Neutrophil (primary cell): Measurements from ENCODE around the gene GIT1.

Experiments used
- H3K27ac ChIP-seq: fragments of 200-600 bp; sonication (generic); 2 replicates; pipeline ENCODE4 v1.5.1; 2016; ENCODE audit warnings: mild to moderate bottlenecking, moderate library complexity
- H3K27me3 ChIP-seq: fragments of 200-600 bp; sonication (generic); 2 replicates; pipeline ENCODE4 v1.6.0; 2016; ENCODE audit warnings: mild to moderate bottlenecking
- H3K36me3 ChIP-seq: fragments of 200-600 bp; sonication (generic); 2 replicates; pipeline ENCODE4 v1.5.1; 2017
- H3K4me1 ChIP-seq, 2 experiments: fragments of 200-600 bp in 1 of 2; sonication (generic) in 1 of 2; 1 replicate in 1 of 2; 2 replicates in 1 of 2; pipeline versions ENCODE4 v1.5.1 to v1.6.1; 2013 to 2016; ENCODE audit warnings: low read depth in 1 of 2, low read length in 1 of 2, mild to moderate bottlenecking in 1 of 2, moderate library complexity in 1 of 2; ENCODE audit not compliant: control insufficient read depth in 1 of 2, insufficient read depth in 1 of 2
- H3K4me3 ChIP-seq, 2 experiments: fragments of 200-600 bp in 1 of 2; sonication (generic) in 1 of 2; 1 replicate in 1 of 2; 2 replicates in 1 of 2; pipeline ENCODE4 v1.5.1; 2013 to 2016; ENCODE audit warnings: low read depth in 1 of 2, low read length in 1 of 2, mild to moderate bottlenecking in 1 of 2, moderate library complexity in 1 of 2
- H3K9me3 ChIP-seq: fragments of 200-600 bp; sonication (generic); 2 replicates; pipeline ENCODE4 v1.5.1; 2016
- CTCF ChIP-seq: fragments of 200-600 bp; sonication (generic); IDR thresholded peaks from 2 replicates; pipeline ENCODE4 v1.5.1; 2016; ENCODE audit warnings: antibody characterized with exemption

The GIT1 gene

DNA sequence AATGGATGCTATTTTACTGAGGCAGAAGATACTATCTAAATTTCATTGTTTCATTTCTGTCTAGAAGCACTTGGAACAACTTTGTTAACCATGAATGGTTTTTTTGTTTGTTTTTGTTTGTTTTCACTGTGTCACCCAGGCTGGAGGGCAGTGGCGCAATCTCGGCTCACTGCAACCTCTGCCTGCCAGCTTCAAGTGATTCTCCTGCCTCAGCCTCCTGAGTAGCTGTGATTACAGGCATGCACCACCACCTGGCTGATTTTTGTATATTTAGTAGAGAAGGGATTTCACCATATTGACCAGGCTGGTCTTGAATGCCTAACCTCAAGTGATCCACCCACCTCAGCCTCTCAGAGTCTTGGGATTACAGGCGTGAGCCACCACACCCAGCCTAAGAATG is 63.1 kb downstream of the GIT1 start:
- Histone ChIP-seq H3K36me3 (peaks cover 93% of the 10 kb centered on the region), H3K9me3 (no peaks in the 10 kb centered on the region), H3K27ac (no peak overlapping the region), H3K4me1 (no peaks in the 10 kb centered on the region), H3K27me3 (no peaks in the 10 kb centered on the region), H3K4me3 (no peak overlapping the region)
- TF ChIP-seq CTCF = no peak

DNA sequence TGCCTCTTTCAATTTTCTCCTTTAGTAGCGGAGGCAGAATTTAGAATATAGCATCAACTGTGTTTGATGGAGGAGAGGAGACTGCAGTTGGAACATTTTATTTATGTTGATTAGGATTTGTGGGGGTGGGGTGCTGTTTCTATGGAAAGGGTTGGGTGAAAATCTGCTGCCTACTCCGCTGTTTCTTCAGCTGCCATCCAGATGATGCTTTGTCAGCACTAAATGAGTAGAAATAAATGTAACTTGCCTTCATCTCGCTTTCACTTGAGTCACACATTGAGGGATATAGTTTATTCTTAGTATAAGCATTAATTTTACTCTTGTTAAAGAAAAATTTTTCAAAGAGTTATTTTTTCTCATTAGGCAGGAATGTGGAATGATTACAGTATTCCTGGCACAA is 64.8 kb downstream of the GIT1 start:
- Histone ChIP-seq H3K4me1 (no peaks in the 10 kb centered on the region), H3K36me3 (peaks cover 97% of the 10 kb centered on the region), H3K4me3 (no peak overlapping the region), H3K9me3 (no peaks in the 10 kb centered on the region), H3K27me3 (no peaks in the 10 kb centered on the region), H3K27ac (no peak overlapping the region)
- TF ChIP-seq CTCF = no peak
